HG03565 (cell line): Measurements from ENCODE around the gene BTBD9.

Source experiments
- ATAC-seq: cut with Tn5 transposase; IDR thresholded peaks from one replicate; pipeline ENCODE4 v1.9.1; 2021; ENCODE audit warnings: mild to moderate bottlenecking, moderate library complexity; ENCODE audit not compliant: unreplicated experiment

The BTBD9 gene

DNA sequence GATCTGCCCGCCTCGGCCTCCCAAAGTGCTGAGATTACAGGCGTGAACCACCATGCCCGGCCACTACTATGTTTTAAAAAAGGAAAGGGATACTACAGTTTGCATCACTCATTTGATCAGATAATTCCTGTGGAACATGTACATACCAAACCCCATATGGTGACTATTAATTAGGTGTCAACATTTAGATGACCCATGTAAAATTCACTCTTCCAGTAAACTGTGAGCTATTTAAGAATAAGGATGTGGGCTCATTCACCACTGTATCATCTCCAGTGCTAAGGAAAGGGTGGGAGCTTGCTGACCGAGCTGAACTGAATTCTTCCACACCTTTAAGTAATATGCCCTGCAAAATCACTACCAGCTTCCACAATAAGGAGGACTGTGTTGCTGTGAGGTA, 127.5 kb downstream of the BTBD9 start:
- ATAC-seq, result no peak

DNA sequence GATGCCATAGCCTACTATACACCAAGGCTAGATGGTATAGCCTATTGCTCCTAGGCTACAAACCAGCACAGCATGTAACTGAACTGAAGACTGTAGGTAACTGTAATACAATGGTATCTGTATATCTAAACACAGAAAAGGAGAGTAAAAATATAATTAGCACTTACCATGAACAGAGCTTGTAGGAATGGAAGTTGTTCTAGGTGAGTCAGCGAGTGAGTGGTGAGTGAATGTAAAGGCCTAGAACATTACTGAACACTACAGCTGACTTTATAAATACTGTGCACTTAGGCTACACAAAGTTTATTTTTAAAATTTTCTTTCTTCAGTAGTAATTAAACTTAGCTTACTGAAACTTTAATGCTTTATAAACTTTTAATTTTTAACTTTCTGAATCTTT, 129.5 kb downstream of the BTBD9 start:
- no peak for ATAC-seq

GRCh38 chr6:38509713-38510112, 130.0 kb downstream of the BTBD9 start:
- no peak for ATAC-seq

GRCh38 chr6:38508894-38509293, 130.8 kb downstream of the BTBD9 start:
- ATAC-seq, result no peak

GRCh38 chr6:38508286-38508685, 131.4 kb downstream of the BTBD9 start:
- ATAC-seq, result no peak

GRCh38 chr6:38507173-38507572, 132.6 kb downstream of the BTBD9 start:
- no peak for ATAC-seq

DNA sequence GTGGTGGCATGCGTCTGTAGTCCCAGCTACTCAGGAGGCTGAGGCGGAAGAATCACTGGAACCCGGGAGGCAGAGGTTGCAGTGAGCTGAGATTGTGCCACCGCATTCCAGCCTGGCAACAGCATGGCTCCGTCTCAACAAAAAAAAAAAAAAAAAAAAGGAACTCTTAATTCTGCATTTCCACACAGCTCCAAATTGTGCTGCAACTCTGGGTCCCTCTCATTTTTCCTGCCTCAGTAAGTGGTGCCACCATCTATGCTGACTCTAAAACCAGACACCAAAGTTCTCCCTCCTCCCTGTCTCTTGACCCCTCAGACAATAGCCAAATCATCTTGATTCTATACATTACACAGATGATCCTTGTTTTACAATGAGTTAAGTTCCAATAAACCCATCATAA, 133.9 kb downstream of the BTBD9 start:
- no peak for ATAC-seq

- ATAC-seq, result no peak
Observed at GRCh38 chr6:38504996-38505395, 134.7 kb downstream of the BTBD9 start.

GRCh38 chr6:38503960-38504682, 135.6 kb downstream of the BTBD9 start:
- ATAC-seq, result no peak

DNA sequence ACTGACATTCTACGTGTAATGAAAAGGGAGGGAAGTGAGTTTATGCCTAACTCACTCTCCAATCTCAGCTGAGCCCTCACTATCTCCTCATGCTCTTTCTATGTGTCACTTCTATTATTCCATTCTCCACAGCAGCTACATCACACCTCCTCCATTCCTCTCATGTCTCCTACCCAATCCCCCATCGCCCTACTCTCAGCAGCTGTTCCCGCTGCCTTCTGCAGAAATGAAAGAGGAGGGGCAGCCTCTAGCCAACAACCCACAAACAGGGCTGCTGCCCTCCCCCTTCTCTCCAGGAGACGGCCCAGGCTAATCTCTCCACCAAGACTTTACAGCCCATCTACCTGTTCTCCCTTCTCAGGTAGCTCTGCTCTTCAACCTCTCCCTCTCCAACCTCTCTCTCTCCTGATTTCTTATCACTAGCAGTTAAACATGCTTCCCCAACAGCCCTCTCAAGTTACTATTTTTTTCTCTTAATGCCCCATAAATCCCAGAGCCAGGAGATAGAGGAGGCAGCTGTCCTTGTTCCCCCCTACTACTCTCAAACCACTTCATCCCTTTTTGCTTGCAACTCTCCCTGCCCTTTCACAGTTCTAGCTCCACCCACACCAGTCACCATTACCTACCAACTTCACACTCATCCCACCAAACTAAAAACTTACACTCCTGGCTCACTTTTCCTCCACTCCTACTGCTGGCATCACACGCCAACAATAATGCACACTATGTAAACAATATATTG, 136.5 kb downstream of the BTBD9 start:
- no peak for ATAC-seq

GRCh38 chr6:38502423-38502822, 137.3 kb downstream of the BTBD9 start:
- no peak for ATAC-seq

DNA sequence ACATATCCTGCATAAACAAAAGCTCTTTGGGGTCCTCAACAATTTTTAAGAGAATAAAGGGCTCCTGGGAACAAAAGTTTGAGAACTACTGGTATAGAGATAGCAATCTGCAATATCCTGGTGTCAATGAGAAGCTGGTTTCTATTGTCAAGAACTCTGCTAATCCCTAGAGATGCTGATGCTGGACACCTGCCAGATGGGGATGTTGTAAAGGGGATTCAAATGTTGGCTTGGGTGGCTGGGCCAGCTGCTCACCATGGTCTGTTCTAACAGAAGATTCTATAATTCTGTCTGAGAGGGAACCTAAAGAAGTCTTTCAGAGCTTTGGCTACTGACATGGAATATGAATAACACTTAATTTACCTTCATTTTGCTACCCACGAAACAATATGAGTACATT, 137.8 kb downstream of the BTBD9 start:
- no peak for ATAC-seq

DNA sequence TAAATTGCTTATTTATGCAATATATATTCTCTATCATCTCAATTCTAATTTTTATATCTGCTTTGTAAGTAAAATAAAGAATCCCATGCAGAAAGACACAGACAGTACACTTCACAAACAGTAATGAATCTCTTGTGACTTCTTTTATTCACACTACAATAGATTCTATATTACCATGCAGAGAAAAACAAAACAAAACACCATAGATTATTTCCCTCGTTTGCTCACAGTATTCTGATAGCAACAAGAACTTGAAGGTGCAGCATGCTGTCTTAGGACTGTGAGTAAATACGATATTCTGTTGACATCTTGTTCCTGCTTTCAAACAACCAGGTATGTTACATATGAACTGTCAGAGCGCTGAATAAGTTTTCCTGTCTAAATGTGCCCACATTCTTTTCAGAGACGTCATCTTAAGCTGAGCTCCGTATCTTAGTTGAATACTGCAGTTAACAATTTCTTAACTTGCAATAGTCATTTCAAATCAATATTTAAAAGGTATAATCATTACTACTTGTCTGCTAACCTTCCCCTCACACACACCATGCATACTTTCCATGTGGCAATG, 140.1 kb downstream of the BTBD9 start:
- ATAC-seq, result no peak

DNA sequence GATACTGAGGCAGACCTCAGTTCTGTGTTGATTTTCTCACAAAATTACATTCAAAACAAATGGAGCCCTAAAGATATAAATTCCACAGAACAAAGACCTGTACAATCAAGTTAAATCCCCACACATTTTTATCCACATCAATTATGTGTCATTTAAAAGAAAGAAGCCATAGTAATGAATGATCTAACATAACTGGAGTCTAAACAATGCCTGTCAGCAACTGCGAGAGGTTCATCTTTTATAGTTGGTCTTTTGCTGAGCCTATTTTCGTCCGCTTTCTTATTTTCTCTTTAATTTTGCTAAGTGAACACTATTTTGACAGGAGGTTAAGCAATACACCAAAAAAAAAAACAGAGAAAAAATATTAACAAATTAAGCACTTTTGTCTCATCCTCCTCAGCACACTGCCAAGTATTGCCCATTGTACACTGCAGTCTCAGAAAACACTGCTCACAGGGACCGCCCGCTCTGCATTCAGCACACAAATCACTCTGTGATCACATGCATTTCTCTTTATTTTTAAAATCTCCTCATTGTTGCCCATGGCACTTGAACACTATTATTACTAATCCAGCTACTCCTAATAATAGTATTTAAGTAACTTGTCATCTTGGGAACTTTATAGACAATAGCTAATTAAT, 140.8 kb downstream of the BTBD9 start:
- no peak for ATAC-seq

GRCh38 chr6:38498085-38498484, 141.6 kb downstream of the BTBD9 start:
- ATAC-seq, result no peak

DNA sequence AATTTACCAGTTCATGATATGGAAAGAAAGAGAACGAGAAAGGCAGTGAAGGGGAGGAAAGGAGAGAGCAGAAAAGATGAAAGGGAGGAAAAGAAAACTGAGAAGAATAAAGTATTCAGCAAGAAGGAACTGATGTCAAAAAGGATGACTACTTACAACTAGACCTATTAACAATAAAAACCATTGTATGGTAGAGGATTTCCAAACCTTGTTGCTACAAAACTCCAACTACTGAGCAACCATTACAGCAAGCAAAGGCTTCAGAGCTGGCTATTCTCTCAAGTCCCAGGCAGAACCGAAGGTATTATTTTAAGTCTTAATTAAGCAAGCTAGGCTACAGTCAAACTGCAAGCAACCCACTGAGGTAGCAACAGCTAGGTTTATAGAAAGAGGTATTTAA, 142.2 kb downstream of the BTBD9 start:
- no peak for ATAC-seq

GRCh38 chr6:38495922-38496635, 143.7 kb downstream of the BTBD9 start:
- ATAC-seq, result no peak

DNA sequence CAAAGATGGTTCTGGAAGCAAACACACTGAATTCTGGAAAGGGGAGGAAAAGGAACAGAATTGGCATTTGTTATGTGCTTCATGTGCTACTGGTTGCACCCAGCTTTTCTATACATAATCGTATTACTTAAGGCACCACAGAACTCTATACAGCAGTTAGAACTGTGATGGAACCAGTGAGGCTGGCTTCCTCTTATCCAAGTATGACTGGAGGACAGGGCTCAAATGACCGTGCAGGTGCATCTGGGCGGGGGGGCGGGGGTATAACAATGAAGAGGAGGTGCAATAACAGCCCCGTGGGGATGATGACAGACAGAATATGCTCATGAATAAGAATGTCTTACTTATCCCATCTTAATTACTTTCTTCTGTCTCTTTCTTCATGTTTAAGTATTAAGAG, 144.2 kb downstream of the BTBD9 start:
- ATAC-seq, result no peak

DNA sequence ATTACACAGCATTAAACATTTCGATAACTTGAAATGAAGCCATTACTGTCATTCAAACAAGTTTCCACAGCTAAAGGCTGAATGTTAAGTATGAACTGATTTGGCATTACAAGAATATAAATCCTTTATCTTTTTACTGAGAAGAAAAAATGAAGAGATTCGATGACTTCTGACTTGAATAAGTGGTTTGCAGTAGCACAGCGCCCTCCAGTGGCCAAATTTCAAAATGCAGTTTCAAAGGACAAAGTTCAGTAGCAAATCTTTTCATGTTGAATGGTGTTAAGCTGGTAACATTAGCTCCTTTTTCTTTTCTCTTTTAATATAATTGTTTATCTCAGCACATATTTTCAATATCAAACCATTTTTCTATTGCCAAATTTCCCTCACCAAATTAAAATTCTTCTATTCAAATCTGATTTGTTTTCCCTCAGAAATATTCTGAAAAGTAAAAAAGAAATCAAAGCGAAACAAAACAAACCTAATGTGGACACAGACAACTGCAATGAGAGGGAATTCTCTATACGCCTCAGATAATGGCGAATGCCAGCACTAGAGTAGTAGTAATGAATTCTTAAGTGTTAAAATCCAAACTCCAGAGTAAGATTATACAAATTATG, 145.7 kb downstream of the BTBD9 start:
- ATAC-seq, result no peak

DNA sequence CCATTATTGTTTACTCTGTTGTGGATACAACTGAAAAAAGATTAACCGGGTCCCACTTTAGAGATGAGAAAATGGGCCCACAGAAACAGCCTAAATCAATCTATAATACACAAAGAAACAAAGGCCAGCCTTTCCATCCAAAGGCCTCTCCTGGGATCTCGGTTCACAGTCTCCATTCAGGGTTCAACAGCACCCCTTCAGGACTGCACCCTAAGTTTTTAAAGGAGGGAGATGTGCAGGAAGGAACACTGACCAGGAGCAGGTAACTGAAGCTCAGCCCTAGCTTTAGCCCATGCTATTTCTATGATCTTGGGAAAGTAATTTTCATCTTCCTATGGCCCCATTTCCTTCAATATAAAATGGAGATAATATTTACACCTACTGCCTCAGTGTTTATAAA, 147.7 kb downstream of the BTBD9 start:
- ATAC-seq, result no peak

- no peak for ATAC-seq
Observed at GRCh38 chr6:38489951-38490350, 149.8 kb downstream of the BTBD9 start.
